Urothelium cell line (cell line): Measurements from ENCODE around the gene HMOX2.

Experiments used
- DNase-seq: peaks from one replicate; pipeline ENCODE4 v3.0.0; 2011; ENCODE audit warnings: low spot score, mixed read lengths
- FAIRE-seq: peaks from 2 replicates; lab custom pipeline; 2011; peaks lifted over from hg19 to GRCh38; lab: Jason Lieb, UNC

HMOX2 gene

DNA sequence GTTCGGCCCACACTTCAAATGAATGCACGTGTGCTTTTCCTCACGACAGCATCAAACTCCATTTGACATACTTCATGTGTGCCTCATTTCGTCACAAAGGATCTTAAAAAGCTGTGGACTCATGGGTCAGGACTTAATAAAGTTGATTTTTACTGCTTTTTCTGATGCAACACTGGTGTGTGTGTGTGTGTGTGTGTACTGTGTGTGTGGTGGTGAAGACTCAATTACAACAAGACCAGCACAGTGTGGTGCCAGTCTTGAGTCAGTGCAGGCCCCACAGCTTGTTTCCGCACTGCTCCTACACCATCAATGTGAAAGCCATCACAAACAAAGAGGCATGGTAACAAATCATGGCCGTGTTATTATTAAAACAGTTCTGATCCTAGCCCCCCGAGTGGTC lies 44.7 kb downstream of the HMOX2 start:
- DNase-seq: no peak
- no peak for FAIRE-seq

DNA sequence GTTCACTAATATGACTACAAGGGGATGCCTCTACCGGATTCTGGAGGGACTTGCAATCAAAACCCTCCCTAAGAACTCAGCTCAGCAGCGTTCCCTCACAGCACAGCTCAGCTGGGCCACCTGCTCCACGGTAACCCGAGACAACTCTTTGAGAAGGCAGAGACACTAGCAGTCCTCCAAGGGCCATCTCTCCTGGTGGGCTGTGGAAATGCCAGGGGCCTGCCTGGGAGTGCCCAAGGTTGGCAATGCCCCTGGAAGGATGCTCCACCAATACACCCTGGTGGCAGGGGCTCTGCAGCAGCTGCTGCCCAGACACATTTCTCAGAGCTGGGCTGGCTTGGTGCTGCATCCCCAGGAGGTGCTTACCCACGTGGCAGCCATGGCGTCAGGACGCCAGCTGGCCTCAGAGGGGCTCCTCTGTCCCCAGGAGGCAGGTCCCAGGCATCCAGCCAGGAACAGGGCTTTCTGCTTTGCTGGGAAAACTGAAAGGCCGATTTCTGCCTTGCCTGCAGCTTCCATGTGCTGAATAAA lies 45.9 kb downstream of the HMOX2 start:
- FAIRE-seq (no peak), DNase-seq (no peak)

DNA sequence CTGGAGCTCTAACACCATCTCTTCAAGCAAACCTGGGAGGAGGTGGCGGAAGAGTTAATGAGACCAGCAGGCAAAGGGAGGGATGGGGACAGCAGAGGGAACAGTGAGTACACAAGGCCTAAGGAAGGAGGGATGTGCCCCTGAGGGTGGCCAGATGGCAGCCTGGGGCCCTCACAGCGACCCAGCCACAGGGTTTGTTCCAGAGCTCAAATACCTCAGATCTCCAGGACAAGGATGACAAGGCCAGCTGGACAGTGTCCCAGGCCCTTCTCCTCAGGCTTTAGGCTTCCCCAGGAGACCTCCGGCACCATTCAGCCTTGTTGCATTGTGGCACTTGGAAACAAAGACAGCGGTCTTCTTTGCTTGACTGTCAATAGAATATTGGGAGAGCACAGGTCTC lies 47.5 kb downstream of the HMOX2 start:
- FAIRE-seq (no peak), DNase-seq (no peak)

DNA sequence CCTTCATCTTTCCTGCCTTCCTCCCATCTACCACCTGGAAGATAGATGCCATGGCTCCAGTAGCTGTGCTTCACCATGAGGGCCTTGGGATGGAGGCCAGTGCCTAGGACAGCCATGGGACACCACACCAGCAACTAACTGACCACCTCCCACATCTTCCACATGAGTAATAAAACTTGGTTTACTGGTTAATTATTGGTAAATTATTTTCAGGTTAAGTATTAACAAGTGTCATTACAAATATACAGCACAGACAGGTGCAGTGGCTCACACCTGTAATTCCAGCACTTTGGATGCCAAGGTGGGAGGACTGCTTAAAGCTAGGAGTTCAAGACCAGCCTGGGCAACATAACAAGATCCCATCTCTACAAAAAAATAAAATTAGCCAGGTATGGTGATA lies 48.4 kb downstream of the HMOX2 start:
- FAIRE-seq: no peak
- DNase-seq: no peak

DNA sequence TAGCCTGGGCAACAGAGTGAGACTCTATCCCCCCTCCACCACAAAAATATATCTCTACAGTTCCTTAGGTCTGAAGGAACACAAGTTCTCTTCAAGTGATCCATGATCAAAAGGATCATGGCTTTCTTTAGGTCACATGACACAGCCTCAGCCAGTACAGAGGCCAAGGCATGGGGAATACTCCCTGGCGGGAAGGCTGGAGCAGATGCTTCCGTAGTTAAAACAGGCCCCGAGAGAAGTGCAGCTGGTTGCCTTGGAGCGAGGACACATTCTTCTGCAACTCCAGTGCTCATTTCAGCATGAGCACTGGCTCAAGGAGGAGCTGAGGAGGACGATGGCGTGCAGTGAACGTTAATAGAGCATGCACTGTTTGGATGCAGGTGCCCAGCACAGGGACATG lies 48.9 kb downstream of the HMOX2 start:
- no peak for FAIRE-seq
- DNase-seq: no peak

DNA sequence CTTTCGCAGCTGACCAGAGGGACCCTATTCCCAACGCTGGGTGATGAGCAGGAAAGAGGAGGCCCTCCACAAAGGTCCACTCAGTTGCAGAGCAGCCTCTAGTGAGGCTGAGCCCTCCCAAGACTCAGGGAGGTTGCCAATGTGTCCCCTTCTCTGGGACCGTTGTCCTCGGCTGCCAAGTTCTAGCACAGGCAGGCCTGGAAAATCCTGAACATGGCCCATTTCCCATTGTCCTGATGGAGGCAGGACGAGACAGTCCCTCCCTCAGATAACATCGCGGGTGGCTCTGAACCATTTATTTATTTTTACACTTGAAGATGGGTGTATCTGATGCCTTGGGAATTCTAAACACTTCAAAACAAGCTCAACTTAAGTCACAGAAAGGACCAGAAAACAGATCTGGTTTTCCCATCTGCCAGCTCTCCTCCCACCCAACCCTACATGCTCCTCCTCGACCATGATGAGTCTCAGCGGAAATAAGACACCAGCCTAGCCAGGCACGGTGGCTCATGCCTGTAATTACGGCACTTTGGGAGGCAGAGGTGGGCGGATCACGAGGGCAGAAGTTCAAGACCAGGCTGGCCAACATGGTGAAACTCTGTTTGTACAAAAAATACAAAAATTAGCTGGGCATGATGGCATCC lies 49.6 kb downstream of the HMOX2 start:
- FAIRE-seq (no peak), DNase-seq (no peak)

DNA sequence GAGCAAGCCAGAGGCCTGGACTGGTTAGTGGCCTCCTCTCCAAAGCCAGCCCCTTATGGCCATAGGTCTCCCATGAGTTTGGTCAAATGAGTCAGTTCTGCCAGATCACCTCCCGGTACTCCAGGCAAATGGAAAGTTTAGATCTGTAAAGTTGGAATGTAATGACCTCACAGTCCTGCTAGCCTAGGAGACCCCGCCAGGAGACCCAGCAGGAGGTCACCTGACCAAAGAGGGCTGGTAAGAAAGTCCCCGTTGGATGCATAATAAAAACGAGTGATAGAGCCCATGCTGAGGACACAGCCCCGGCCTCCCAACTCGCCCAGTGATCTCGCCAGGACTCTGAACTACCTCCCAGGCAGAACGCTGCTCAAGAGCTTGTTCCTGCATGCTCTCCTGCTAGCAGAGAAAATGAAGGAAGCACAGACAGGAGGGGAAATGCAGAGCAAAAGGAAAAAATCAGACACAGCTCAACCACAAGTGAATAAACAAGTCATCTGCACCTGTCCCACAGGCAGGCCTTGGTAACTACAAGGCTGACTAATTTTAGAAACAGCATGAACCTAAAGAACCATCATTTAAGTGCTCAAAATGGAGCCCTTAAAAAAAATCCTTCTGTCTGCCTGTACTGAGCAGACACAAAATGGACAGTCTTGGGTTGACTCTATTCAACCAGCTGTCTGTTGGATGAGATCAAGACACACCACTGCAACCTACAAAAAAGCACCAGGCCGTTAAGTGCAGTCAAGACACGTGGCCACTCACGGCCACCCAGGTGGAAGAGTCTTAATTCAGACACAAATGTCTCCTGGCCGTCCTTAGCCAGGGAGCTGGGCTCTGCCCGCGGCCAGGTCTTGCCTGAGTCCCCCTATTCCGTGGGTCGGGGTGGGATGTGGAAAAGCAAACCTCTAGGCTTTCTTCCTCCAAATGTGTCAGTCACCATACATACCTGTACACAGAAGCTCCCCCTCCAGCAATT lies 53.2 kb downstream of the HMOX2 start:
- FAIRE-seq (no peak), DNase-seq (peak; percentile 21)

DNA sequence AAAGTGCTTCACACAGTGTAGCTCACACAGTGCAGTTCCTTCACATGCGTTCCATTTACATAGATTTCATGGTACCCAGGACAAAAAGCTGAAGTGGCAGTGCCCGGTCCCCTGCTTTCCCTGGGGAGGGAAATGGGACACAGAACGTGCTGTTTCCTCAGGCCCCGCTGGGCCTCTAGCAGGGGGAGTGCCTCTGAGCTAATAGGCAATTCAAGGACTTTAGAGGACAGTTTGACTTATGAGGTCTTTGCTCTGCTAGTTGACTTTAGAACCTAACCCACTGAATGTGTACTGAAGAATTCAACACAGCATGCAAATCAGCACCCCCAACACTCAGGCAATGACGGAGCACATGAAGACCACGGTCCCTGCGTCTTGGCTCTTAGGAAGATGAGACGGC lies 55.6 kb downstream of the HMOX2 start:
- FAIRE-seq (no peak), DNase-seq (no peak)

DNA sequence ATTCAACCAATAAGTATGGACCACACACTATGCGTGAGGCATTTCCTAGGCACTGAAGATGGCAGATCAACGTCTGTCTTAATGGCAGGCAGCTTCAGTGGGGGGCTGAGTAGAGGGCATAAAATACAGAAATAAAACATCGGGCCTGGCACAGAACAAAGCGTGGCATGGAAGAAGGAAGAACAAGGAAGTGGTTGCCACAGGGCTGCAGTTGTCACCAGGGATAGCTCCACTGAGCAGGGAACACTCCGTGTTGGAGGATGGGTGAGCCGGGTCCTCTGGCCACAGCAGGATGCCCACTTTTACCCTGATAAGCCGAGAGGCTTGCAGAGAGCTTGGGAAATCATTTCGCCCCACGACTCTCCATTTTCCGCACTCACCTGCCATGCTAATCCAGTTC lies 56.0 kb downstream of the HMOX2 start:
- DNase-seq: no peak
- FAIRE-seq: no peak

DNA sequence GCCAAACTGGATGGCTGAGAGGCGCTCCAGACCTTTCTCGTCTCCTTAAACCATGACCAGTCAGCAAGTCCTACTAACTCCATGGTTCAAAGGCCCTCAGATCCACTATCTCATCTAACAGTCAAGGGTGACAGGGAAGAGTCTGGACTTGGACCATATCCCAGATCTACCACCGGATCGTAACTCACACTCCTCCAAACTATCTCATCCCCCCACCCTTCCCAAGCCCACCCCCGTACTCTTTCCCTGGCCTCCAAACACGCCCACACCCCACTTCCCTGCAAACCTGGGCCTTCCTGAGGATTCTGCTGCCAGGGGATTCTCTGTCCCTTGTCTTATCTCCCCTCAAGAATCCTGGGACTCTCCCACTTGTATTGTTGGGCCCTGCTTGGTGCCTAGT lies 57.3 kb downstream of the HMOX2 start:
- DNase-seq (no peak), FAIRE-seq (no peak)

DNA sequence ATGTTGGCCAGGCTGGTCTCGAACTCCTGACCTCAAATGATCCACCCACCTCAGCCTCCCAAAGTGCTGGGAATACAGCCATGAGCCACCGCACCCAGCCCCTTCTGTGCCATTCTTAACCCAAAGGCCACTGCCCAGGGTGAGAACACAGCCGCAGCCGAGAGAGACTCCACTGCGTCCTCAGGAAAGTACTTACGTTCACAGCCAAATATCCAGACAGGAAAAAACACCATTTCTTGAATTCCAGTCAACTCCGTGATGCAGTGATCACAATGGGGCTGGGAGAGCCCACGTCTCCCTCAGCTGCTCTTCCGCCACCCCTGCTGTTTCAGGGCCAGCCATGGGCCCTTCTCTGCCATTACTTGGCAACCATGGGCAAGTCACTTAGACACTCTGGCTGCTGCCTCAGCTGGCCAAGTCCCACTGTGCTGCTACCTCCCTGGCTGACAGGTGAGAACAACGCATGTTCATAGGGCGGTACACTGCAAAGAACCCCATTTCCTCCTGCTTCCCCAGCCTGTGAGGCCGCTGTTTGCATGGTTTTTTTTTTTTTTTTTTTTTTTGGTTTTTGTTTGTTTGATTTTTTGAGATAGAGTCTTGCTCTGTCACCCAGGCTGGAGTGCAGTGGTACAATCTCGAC lies 58.1 kb downstream of the HMOX2 start:
- DNase-seq (no peak), FAIRE-seq (no peak)

DNA sequence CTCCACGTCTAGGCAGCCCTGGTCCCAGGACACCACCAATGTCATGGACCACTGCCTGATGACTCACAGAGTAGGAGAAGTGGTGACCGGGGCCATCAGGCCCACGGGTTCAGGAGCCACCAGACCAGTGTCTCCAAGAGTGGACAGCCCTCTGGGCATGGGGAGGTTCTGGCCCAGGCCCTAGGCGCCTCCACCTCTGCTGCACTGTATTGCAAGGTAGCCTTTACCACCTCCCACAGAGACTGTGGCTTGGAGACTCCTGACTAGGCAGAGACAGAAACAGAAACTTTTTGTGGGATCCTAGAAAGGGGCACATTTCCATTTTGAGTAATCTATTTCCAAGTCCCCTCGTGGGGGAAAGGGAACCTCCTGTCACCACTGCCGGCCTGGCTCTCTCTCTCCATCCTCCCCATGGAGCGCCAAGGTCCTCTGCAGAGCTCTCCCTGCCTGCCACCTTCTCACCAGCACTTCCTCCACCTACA lies 59.5 kb downstream of the HMOX2 start:
- no peak for DNase-seq
- FAIRE-seq: no peak

DNA sequence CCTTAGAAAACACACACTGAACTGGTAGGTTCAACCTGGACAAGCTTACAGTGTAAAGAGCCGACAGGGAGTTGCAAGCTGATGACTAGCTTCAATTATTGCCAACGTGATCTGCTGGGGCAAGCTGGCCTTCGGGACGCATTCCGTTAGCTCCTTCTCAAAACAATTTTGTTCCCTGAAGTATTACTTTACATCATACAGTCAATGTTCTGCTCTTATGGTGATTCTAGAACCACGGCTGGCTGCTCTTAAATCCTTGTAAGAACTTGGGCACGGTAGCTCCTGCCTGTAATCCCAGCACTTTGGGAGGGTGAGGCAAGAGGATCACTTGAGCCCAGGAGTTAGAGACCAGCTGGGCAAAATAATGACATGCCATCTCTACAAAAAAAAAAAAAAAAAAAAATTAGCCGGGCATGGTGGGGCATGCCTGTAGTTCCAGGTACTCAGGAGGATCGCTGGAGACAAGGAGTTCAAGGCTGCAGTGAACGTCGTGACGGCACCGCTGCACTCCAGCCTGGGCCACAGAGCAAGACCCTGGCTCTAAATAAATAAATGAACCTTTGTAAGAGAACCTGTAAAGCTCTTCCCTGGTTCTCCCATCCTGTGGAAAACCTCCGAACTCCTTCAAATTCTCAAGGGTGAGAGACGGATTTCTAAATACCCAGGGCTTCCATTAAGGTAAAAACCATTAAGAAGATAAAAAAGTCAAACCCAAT lies 60.4 kb downstream of the HMOX2 start:
- no peak for FAIRE-seq
- DNase-seq: no peak

DNA sequence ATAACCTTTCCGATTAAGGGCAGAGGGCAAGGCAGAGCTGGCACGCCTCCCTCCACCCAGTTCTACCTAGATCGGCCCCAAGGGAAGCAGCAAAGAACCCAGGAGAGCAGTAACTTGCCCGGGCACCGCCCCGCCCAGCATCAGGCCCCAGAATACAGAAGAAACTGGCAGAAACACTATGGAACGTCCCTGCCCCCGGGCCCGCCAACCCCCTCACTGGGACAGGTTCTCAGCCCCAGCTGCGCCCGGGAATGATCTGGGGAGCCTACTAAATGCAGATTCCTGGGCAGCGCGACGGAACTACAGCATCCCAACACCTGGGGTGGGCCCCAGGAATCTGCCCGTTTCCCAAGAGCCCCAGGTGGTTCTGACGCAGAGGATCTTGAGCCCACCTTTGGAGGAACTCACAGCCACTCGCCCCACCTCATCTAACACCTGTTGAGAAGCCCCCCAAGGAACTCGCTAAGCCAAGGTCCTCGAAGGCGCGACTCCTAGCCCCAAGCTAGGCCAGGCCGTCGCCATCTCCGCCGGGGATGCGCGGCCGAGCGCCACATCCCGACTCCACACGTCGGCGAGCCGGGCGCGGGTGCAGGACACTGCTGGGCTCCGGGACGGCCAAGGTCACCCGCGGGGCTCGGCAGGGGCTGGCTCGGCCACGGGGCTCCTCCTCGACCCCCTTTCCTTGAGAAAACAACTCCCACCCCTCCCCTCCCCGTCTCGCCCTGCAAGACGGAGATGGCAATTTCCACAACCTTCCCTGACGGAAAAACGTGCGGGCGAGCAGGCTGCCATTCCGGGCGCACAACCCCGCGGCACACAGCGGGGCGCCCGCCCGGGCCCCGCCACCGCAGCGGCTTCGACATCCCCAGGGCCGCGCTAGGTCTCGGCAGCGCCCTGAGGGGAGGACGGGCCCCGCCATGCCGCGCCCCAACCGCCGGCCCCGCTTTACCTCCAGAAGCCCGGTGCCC lies 61.5 kb downstream of the HMOX2 start:
- DNase-seq: no peak
- FAIRE-seq: no peak

DNA sequence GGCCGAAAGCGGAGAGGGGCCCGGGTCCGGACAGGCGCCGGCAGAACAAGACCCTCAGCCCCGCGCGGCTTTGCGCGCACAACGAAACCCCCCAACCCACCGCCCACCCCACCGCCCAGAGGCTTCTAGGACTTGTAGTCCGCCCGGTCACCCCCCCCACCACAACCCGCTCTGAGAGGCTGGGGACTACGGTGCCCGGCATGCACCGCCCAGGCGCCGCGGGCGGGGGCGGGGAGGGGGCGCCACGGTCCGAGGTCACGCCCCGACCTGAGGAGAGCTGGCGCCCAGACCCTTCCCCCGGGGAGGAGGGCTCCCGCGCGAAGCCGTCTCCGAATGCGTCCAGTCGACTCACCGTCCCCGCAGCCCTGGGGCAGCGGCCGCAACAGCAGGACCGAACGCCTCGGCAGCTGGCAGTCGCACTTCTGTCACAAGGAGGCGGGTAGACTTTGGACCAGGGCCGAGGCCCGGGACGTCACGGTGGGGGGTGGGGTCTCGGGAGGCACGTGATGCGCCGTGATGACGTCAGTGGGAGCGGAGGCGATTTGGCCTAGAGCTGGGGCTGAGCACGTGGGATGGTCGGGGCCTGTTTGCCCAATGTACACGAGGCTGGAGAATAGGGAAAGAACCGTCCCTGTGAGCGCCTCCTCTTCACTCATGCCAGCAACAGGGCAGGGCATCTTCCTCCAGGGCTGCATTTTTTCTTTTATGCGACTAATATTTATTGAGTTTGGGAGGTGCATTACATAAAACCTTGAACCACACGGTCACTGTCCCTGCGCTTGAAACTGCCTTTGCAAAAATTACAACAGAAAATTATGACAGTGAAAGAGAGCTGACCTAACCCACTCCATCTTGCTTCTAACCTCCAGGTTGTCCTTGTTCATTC lies 62.4 kb downstream of the HMOX2 start, which contains the start of gene CDIP1:
Gene CDIP1, minus strand, starts transcription at position 424 of the 886 bp plus-strand sequence. CDS start 24,643 bp downstream, outside the sequence.
- DNase-seq (peak; percentile 97), FAIRE-seq (peak; percentile 98)

DNA sequence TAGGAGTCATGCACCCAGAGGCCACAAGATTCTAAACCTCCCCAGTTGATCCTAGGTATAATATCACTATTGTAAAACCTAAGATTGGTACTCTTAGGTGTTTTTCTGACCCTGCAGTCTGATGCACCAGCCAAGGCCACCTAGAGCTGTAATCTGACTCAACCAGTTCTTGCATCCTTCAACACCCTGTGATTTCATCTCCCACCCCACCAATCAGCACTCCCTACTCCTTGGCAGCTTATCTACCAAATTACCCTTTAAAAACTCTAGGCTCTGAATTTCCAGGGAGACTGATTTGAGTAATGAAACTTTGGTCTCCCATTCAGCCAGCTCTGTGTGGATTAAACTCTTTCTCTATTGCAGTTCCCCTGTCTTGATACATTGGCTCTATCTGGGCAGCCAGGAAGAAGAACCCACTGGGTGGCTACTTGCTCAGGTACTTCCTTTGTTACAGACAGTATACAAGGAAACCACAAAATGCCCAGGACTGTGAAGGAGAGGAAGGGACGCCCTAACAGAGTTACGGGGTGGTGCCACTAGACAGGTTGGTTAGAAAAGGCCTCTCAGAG lies 63.6 kb downstream of the HMOX2 start:
- FAIRE-seq: no peak
- no peak for DNase-seq

DNA sequence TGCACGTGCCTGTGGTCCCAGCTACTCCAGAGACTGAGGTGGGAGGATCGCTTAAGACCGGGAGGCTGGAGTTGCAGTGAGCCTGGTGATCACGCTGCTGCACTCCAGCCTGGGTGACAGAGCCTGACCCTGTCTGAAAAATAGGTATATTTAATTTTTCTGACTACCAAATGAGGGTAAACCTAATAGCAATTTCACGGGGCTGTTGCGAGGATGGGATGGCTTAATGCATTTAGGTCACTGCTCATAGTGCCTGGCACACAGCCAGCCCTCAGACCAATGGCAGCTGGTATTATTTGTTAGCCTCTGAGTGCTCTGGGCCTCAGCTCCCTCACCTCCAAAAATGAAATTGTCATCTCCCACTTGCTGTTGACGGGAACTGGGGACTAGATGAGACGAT lies 68.3 kb downstream of the HMOX2 start:
- no peak for FAIRE-seq
- DNase-seq: no peak

DNA sequence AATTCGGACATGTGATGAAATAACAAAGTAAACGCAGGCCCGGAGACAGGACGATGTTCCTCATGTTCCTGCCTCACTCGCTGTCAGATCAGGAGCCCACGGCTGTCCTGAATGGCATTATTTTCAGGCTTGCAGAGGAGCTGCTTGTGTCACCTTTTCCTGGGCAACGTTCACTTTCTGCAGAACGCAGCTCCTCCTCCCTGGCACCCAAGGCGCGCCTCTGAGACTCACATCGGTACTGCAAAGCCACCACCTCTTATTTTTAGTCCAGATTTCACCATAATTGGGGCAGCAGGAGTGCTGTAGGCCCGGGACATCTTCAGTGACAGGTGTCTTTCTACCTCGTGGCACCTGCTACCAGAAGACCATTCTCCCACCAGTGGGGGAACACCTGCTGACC lies 71.9 kb downstream of the HMOX2 start:
- no peak for FAIRE-seq
- DNase-seq: no peak
